HepG2 (cell line): ENCODE data around the gene BTG2. TPM values are rescaled to one million over a fixed set of nuclear protein-coding genes. Genes with fewer than 3 reads are reported as not detected.

ENCODE experiments used
- ATAC-seq: fragments of 200-7000 bp; cut with Tn5 transposase; 3 replicates; pipeline ENCODE4 v1.9.1; 2020; ENCODE audit warnings: mild to moderate bottlenecking, moderate library complexity
- BruUV-seq: library from RNA; stranded (reverse); fragments of 400-500 nt; replicated peaks from 2 replicates; lab custom pipeline; 2021; lab: Mats Ljungman, UMichigan
- CTCF ChIA-PET: fragments of 300-600 bp; formaldehyde crosslinking; extraction: SDS; loops from one replicate; lab custom pipeline; 2021; ENCODE audit warnings: low total read pairs, inconsistent platforms, low intra/inter-chr PET ratio; lab: Yijun Ruan, JAX
- POLR2A ChIA-PET: fragments of 350-600 bp; sonication (Branson Sonifier 250); formaldehyde crosslinking; loops from one replicate; lab custom pipeline; 2020; ENCODE audit warnings: antibody characterized with exemption, inconsistent platforms; lab: Yijun Ruan, JAX
- DNase-seq: peaks from one replicate; pipeline ENCODE4 v3.0.0-alpha.2; 2015; ENCODE audit warnings: low spot score
- FAIRE-seq: peaks from 3 replicates; lab custom pipeline; 2011; peaks lifted over from hg19 to GRCh38; lab: Jason Lieb, UNC
- H2AFZ ChIP-seq: one replicate; pipeline ENCODE4 v1.6.1; 2011; ENCODE audit warnings: low read length, inconsistent platforms
- H3K27ac ChIP-seq: fragments of 300-600 bp; 3 replicates; pipeline ENCODE4 v1.8.0; 2011; ENCODE audit warnings: mixed run types, mild to moderate bottlenecking, mixed read lengths, low read length, inconsistent platforms; ENCODE audit not compliant: insufficient read depth; ENCODE audit errors: extremely low read length
- H3K27me3 ChIP-seq, 2 experiments: fragments of 200-600 bp in 1 of 2; 2 replicates in 1 of 2; 3 replicates in 1 of 2; pipeline versions ENCODE4 v1.6.0 to v1.8.0; 2011; ENCODE audit warnings: low read length in 2 of 2, mild to moderate bottlenecking in 2 of 2, moderate library complexity in 2 of 2, inconsistent platforms in 1 of 2; ENCODE audit not compliant: insufficient read depth in 2 of 2, control insufficient read depth in 1 of 2
- H3K36me3 ChIP-seq, 2 experiments: fragments of 200-600 bp in 1 of 2; replicated peaks in 1 of 2; 2 replicates in 1 of 2; 3 replicates in 1 of 2; pipeline versions ENCODE4 v1.5.1 to v1.8.0; 2011; ENCODE audit warnings: low read length in 2 of 2, inconsistent platforms in 1 of 2; ENCODE audit not compliant: insufficient read depth in 2 of 2, control insufficient read depth in 1 of 2
- H3K4me1 ChIP-seq: 2 replicates; pipeline ENCODE4 v1.5.1; 2012; ENCODE audit warnings: low read length, inconsistent platforms; ENCODE audit not compliant: insufficient read depth
- H3K4me2 ChIP-seq: 2 replicates; pipeline ENCODE4 v1.6.0; 2011; ENCODE audit warnings: low read depth, low read length, inconsistent platforms
- H3K4me3 ChIP-seq, 3 experiments: fragments of 200-600 bp in 1 of 3; sonication (generic), shearing (Covaris generic) in 1 of 3; replicated peaks in 1 of 3; 2 replicates each; pipeline ENCODE4 v1.5.1; 2011 to 2016; ENCODE audit warnings: low read length in 3 of 3, inconsistent platforms in 2 of 3, low read depth in 2 of 3, mild to moderate bottlenecking in 2 of 3, control low read depth in 1 of 3, mixed read lengths in 1 of 3; ENCODE audit not compliant: insufficient read depth in 1 of 3
- H3K79me2 ChIP-seq: one replicate; pipeline ENCODE4 v1.6.1; 2011; ENCODE audit warnings: low read length, inconsistent platforms; ENCODE audit not compliant: insufficient read depth
- H3K9ac ChIP-seq: 2 replicates; pipeline ENCODE4 v1.6.0; 2011; ENCODE audit warnings: mild to moderate bottlenecking, low read depth, low read length, inconsistent platforms; ENCODE audit not compliant: insufficient read depth
- H3K9me3 ChIP-seq: 2 replicates; pipeline ENCODE4 v1.5.1; 2012; ENCODE audit warnings: mild to moderate bottlenecking, low read length
- H4K20me1 ChIP-seq: 2 replicates; pipeline ENCODE4 v1.6.0; 2011; ENCODE audit warnings: inconsistent platforms, mild to moderate bottlenecking, low read length, moderate library complexity; ENCODE audit not compliant: insufficient read depth
- ARID4A ChIP-seq: sonication (generic); formaldehyde crosslinking; IDR thresholded peaks from 2 replicates; pipeline ENCODE4 v1.5.0; 2020; ENCODE audit warnings: mild to moderate bottlenecking, missing genetic modification reagents, borderline replicate concordance
- CHD4 ChIP-seq: fragments of 200-600 bp; sonication (generic); IDR thresholded peaks from 2 replicates; pipeline ENCODE4 v1.7.0; 2017; ENCODE audit warnings: mild to moderate bottlenecking, low read length, borderline replicate concordance
- RBM39 ChIP-seq: fragments of 200-400 bp; formaldehyde crosslinking; IDR thresholded peaks from one replicate; pipeline ENCODE4 v1.6.1; 2018; ENCODE audit warnings: antibody characterized with exemption, mild to moderate bottlenecking, low read depth, low read length; ENCODE audit not compliant: poor library complexity, severe bottlenecking
- RORA ChIP-seq: sonication (generic); formaldehyde crosslinking; IDR thresholded peaks from 2 replicates; pipeline ENCODE4 v1.5.0; 2020; ENCODE audit warnings: mild to moderate bottlenecking, missing genetic modification reagents, moderate library complexity
- ZBTB49 ChIP-seq: sonication (generic); formaldehyde crosslinking; IDR thresholded peaks from 2 replicates; pipeline ENCODE4 v1.4.0; 2020; ENCODE audit warnings: missing genetic modification reagents, borderline replicate concordance
- WGBS: methylation state at CpG from one replicate; pipeline ENCODE4 v1.1.6; 2017; ENCODE audit warnings: low lambda C conversion rate; 5-methylcytosine and 5-hydroxymethylcytosine counted together
- in situ Hi-C: cut with HindIII; loops from 2 replicates; pipeline ENCODE4 v1.10.0; 2017; ENCODE audit warnings: low pct_unique_long_range_greater_than_20kb; ENCODE audit not compliant: extremely low pct_ligation_motif_present
- intact Hi-C: fragments of 100-400 bp; cut with micrococcal nuclease; formaldehyde crosslinking; loops from one replicate; pipeline ENCODE4 v1.10.0; 2022; ENCODE audit not compliant: unreplicated experiment
- polyA plus RNA-seq, 8 experiments: library from polyadenylated mRNA; depleted of rRNA in 3 of 8; stranded (reverse) in 7 of 8; unstranded in 1 of 8; fragments of >200 nt; fragmentation: Illumina TruSeq in 4 of 8; extraction: Trizol in 4 of 8; gene quantifications; 2 replicates each; pipeline versions ENCODE4 v1.2.1 to v1.2.3, GENCODE V29; 2011 to 2016; ENCODE audit warnings: low read depth in 4 of 8, missing spikeins in 1 of 8, mixed read lengths in 1 of 8; ENCODE audit not compliant: insufficient read depth in 1 of 8
- total RNA-seq, 5 experiments: library from RNA; depleted of rRNA; stranded (reverse); fragments of >200 nt; fragmentation: Illumina TruSeq; extraction: Trizol; gene quantifications; 2 replicates each; pipeline ENCODE4 v1.2.3, GENCODE V29; 2016; ENCODE audit warnings: low read depth in 1 of 5

BTG2 gene
- total and polyA plus RNA-seq, 2 of the 13 experiments (the other 11 are each of a cell fraction or from before 2014, with no cell fraction given) = 13.6 to 18.3 TPM

- no peak for TF ChIP-seq RBM39
- no peak for TF ChIP-seq ARID4A
- TF ChIP-seq CHD4 = no peak
- no peak for TF ChIP-seq ZBTB49 (CRISPR knock-in tag)
- TF ChIP-seq RORA (CRISPR knock-in tag) = no peak
- CTCF ChIA-PET = no interaction called here
- Histone ChIP-seq H3K4me2 (no peak overlapping the region), H2AFZ (no peak overlapping the region), H3K27ac (no peak overlapping the region), H4K20me1 (no peaks in the 10 kb centered on the region), H3K4me3 (no peak overlapping the region), H3K36me3 (no peaks in the 10 kb centered on the region), H3K27me3 (peaks cover 1 to 39% of the 10 kb centered on the region in 2 experiments; a peak in 3 of 5 replicates), H3K4me1 (peaks cover 17% of the 10 kb centered on the region; the same call in 1 of the 2 replicates), H3K9me3 (no peaks in the 10 kb centered on the region), H3K9ac (no peak overlapping the region), H3K79me2 (no peaks in the 10 kb centered on the region)
- intact Hi-C loops (no loop called here), in situ Hi-C loops (loop anchor here (10.0 kb wide), 1 partner anchor 209 kb away; no protein-coding TSS in a partner anchor)
- DNase-seq (no peak), ATAC-seq (no peak), FAIRE-seq (no peak)
- POLR2A ChIA-PET = no interaction called here
- WGBS = 51% methylated on average over 10 of the region's 11 CpGs
- no TSS peak for BruUV-seq
Observed at GRCh38 chr1:203275656-203276272, 29.6 kb upstream of the BTG2 start.
